Mucosa of gallbladder (tissue), 1 donor: ENCODE data around the gene DAPK2. TPM values are rescaled to one million over a fixed set of nuclear protein-coding genes. Genes with fewer than 3 reads are reported as not detected.
A peak's percentile ranks its signal among the peaks of the same experiment; 100 is the strongest.

Experiments used
- DNase-seq: peaks from one replicate; pipeline ENCODE4 v3.0.0-alpha.2; 2020; ENCODE audit warnings: low spot score
- total RNA-seq: library from RNA; stranded (reverse); gene quantifications from one replicate; pipeline ENCODE4 v1.2.1, GENCODE V29; 2021
- donor health status: DM: no; HTN: no; CAD: no.

Gene DAPK2
- total RNA-seq, 1 donor from 2014 or later = 5.6 TPM

DNA sequence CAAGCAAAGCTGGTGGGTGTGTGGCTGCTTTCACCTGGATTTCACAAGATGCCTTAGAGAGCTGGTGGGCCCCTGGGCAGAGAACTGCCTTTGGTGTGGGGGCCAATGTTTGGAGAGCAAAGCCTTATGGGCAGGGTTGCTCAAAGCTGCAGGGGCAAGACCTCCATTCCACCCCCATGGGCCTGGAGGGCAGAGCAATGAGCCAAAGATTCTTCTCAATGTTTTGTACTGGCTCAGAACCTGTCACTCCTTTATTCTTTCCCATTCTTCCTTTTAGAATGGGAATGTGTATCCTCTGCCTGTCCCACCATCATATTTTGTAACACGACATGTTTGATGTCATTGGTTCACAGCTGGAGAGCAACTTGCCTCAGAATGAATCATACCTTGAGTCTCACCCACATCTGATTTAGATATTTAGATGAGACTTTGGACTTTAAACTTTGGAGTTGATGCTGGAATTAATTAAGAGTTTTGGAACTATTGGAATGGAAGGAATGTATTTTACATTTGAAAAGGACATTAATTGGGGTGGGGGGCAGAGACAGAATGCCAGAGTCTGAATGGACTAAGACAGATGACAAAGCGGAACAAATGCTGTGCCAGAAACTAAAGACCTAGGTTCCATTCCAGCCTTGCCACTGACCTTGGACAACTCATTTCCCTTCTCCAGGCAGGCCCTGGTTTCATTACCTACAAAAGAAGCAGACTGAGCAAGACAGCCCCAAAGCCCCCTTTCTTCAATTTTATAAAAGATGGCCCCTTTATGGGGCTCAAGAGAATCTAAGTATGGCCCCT is 72.9 kb downstream of the DAPK2 start:
- no peak for DNase-seq

DNA sequence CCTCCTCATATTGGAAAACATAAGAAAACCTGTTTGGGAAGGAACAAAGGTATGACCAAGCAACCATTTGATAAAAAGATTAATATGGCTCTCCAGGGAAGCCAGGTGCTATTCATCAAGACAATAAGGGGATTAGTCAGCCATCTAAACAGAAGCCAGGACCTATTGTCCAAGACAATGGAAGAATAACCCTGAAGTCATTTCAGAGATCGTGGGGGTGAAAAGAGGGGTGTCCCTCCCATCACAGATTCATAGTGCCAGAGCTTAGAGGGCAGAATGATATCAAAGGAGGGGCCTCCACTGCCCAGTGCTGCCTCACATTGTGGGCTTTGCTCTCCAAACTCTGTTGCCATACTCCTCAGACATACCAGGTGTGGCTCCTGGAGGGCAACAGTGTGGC is 73.5 kb downstream of the DAPK2 start:
- DNase-seq = no peak

DNA sequence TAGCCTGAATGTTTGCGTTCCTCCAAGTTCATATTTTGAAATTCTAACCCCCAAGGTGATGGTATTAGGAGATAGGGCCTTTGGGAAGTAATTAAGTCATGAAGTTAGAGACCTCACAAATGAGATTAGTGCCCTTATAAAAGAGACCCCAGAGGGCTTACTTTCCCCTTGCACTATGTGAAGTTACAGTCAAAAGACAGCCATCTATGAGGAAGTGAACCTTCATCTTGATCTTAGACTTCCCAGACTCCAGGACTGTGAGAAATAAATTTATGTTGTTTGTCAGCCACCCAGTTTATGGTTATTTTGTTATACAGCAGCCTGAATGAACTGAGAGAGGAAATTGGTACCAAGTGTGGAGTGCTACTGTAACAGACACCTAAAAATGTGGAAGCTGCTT is 74.4 kb downstream of the DAPK2 start:
- DNase-seq = no peak

DNA sequence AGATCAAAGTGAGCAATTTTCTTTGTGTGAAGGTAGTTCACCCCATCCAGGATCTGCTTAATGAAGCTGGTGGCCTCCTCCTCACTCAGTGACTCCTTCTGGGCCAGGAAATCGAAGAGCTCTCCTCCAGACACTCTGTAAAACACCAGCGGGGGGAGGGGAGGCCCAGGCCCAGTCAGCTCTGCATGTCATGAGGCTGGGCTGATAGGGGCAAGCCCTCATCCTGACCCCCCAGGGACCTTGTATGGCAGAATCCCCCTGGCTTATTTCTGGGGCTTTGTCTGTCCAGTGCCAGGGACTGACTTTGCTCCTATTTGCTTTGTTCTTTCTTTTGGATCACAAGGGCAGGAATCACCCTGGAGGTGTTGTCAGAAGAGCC is 74.9 kb downstream of the DAPK2 start:
- no peak for DNase-seq

GRCh38 chr15:63970621-63971426 is 75.5 kb downstream of the DAPK2 start:
- DNase-seq = no peak

DNA sequence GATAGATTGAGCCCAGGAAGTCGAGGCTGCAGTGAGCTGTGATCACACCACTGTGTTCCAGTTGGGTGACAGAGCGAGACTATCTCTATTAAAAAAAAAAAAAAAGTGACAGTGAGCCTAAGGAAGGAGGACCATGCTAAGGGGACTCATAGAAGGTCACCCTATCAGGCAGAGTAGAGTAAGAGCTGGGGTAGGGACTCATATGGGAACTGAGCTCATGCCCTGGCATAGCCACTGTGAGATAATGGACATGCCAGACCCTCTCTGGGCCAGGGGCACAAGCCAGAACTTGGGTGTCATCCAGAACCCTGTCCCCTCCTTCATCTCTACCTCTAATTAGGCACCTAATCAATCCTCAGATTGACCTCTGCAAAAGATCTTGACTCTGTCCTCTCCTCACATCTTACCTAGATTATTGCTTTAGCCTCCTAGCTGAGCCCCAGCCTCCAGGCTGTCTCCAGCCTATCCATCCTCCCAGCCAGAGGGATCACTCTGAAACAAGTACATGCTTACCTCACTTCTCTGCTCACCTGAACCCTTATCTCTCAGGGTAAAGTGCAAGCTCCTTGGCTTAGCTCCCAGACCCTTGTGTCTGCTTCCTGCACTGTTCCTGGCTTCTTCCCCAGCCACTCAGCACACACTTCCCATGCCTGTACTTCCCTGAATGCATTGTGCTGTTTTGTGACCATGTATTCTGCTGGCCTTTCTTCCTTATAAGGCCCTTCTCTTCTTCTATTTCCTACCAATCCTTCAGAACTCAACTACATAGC is 76.4 kb downstream of the DAPK2 start:
- DNase-seq = peak; percentile 89

GRCh38 chr15:63968700-63969099 is 77.6 kb downstream of the DAPK2 start:
- no peak for DNase-seq

DNA sequence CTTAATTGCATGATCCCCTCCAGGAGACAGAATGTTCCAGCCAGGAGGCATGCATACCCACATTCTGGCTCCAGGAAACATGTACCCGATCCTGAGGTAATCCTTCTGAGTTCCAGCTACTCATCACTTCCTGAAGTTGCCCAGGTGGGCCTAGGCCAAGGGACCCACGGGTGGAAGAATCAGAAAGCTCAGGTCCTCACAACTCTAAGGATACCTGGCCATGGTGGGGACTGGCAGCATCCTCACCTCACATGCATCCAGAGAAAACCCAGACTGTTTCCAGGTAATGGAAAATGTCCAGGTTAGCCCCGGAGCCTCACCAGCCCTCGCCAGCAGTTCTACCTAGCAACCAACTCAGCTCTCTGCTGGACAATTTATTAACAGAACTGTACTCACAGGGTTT is 78.2 kb downstream of the DAPK2 start:
- no peak for DNase-seq

DNA sequence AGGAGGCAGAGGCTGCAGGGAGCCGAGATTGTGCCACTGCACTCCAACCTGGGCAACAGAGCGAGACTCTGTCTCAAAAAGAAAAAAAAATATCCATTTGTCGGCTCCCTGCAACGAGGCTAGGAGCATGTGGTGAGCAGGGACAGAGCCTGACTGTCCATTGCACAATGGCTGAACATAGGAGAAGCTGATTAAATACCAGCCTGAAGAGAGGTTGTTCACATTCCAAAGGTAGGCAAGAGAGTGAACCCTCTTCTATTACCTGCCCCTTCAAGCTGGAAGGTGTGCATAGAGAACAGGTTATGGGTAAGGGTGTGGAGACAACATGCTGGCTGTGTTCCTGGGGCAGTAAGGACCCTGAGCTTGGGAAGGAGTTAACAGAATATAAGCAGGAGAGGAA is 78.7 kb downstream of the DAPK2 start:
- DNase-seq = no peak

- DNase-seq = peak; percentile 8
Measured at GRCh38 chr15:63962947-63963721, 83.2 kb downstream of the DAPK2 start.

DNA sequence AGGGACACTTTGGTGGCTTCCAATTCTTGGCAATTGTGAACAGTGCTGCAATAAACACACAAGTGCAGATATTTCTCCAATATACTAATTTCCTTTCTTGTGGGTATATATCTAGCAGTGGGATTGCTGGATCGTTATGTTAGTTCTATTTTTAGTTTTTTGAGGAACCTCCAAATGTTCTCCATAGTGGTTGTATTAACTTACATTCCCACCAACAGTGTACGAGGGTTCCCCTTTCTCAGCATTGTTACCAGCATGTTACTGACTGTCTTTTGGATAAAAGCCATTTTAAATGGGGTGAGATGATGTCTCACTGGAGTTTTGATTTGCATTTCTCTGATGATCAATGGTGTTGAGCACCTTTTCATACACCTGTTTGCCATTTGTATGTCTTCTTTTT is 92.8 kb downstream of the DAPK2 start:
- no peak for DNase-seq

DNA sequence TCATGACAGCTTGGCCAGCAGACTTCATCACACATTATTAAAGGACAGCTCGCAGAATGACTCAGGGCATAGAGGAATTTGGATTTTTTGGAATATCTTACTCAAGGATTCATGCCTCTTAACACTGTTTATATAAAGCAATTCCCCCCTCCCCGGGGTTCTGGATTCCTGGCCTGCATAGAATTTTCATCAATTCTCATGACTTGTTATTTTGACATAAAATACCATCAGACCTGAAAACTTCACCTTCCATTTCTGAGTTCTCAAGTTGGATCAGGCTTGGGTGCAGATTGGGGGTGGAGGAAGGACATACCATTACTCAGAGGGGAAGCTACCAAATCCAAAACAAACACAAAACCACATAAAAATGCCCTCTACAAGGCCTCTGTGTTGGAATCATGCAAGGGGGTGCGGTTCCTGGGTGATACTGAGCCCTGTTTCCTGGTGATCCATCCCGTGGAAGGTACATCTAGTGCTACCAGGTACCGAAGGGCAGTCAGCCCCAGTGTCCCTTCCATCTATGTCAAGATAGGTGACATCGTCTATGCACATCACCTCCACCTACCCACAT is 95.3 kb downstream of the DAPK2 start:
- DNase-seq = no peak

GRCh38 chr15:63948971-63949370 is 97.3 kb downstream of the DAPK2 start:
- no peak for DNase-seq

GRCh38 chr15:63948436-63948835 is 97.8 kb downstream of the DAPK2 start:
- DNase-seq = no peak

- DNase-seq = no peak
Measured at GRCh38 chr15:63947228-63947627, 99.1 kb downstream of the DAPK2 start.

GRCh38 chr15:63946524-63947065 is 99.7 kb downstream of the DAPK2 start:
- no peak for DNase-seq

GRCh38 chr15:63945838-63946298 is 100.4 kb downstream of the DAPK2 start:
- DNase-seq = no peak

DNA sequence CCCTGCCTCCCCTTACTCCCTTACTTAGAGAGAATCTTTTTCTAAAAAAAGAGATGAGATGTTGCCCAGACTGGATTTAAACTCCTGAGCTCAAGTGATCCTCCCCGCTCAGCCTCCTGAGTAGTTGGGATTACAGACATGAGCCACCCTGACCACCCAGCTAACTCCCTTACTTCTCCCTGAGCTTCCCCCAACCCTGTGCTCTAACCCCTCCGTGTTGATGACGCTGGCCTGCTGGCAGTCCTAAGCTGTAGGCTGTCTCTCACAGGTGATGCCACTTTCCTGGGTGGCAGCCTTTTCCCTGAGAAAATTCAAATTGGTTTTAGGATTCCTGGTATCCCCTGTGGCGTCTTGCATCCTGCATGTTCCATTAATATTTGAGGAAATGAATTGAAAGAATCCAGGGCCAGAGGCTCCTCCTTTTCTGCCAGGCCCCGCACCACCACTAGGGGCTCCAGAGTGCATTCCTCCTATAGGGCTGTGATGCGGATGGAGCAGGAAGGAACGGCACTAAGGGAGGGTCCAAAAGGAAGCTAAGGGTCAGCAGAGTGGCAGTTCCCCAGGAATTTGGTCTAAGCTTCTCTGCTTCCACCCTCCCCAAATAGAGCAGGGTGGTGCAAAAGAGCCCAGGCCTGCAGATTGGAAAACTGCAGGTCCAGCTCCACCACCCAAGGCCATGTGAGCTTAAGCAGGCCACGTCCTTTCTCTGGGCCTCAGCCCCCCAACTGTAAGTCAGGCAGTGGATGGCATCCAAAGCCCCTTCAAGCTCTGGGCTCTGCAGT is 101.1 kb downstream of the DAPK2 start:
- DNase-seq = peak; percentile 74

GRCh38 chr15:63944681-63944955 is 101.7 kb downstream of the DAPK2 start:
- DNase-seq = no peak
